Ovary (tissue), 3 donors: ENCODE results near the gene ZNF844.

Experiments
- EP300 ChIP-seq: sonication (generic); formaldehyde crosslinking; IDR thresholded peaks from one replicate; pipeline ENCODE4 v1.6.1; 2017; ENCODE audit warnings: antibody characterized with exemption
- POLR2A ChIP-seq: fragments of 450-650 bp; IDR thresholded peaks from one replicate; pipeline ENCODE4 v1.6.1; 2017; ENCODE audit warnings: antibody characterized with exemption, mild to moderate bottlenecking, moderate library complexity
- TF ChIP-seq, protein P1 (sequence below), 3 donors: fragments of 450-650 bp in 2 of 3; fragments of 200-600 bp in 1 of 3; IDR thresholded peaks; one replicate each; pipeline versions ENCODE4 v1.5.1 to v1.8.0; 2016 to 2022; ENCODE audit warnings: antibody characterized with exemption in 3 of 3, mild to moderate bottlenecking in 1 of 3
- donor health status: DM: no; HTN: no; CAD: no.

DNA sequence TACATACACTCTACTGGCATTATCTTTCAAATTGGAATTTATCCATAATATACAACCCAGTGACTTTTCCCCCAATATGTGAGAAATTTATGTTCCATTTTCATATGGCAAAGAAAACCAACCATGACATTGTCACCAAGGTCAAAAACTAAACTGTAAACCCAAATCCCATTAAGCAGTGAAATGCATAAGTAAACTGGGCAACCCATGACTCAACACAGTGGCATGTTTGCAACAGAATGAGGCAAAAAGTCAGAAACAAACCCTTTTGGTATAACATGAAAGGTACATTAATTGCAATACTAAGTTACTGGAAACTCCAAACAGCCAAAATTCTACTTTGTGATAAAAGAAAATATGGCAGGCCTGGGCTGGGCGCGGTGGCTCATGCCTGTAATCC, 16.7 kb upstream of the ZNF844 start:
- TF ChIP-seq EP300 (no peak), POLR2A (no peak)
- TF ChIP-seq, protein P1, sequence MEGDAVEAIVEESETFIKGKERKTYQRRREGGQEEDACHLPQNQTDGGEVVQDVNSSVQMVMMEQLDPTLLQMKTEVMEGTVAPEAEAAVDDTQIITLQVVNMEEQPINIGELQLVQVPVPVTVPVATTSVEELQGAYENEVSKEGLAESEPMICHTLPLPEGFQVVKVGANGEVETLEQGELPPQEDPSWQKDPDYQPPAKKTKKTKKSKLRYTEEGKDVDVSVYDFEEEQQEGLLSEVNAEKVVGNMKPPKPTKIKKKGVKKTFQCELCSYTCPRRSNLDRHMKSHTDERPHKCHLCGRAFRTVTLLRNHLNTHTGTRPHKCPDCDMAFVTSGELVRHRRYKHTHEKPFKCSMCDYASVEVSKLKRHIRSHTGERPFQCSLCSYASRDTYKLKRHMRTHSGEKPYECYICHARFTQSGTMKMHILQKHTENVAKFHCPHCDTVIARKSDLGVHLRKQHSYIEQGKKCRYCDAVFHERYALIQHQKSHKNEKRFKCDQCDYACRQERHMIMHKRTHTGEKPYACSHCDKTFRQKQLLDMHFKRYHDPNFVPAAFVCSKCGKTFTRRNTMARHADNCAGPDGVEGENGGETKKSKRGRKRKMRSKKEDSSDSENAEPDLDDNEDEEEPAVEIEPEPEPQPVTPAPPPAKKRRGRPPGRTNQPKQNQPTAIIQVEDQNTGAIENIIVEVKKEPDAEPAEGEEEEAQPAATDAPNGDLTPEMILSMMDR (IDR thresholded peaks at IDR 0.05), result no peak
